ENCODE measurements around the gene TBC1D22A.

TBC1D22A gene

DNA sequence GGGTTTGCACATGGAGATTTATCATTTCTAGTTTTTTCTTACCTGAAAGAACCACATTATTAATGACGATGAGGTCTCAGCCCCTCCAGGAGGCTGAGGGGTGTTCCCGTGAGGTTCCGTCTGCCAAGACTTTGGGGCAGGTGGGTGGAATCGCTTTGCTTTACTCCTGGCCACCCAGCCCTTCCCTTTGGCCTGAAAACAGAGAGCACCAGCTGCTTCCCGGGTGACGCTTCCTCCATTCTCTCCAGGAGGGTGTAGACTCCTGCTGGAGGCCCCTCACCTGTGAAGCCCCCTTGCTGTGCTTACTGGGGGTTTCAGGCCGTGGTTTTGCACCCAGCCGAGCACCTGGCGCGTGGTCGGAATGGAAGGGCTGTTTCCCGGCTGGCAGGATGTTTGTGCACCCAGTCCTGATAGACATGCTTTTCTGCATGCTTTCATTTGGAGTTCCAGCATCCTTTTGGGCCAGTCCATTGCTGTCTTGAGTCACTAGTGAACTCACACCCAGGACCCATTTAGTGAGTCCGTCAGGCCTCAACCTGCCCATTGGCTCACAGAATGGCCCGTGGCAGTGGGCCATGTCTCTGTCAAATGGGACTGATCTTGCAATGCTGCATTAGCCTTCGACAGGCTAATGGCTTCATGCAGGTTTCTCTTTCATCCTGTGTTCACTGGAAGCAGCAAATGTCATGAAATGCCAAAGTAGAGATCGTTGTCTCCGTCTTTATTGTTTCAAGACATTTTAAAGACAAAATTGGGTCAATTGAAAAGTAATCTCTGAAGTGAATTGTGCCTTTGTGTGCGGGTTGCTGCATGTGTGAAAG is 360.8 kb downstream of the TBC1D22A start:
- DNase-seq (ENCODE audit: insufficient read length, low spot score) (no peak), FAIRE-seq (no peak)

DNA sequence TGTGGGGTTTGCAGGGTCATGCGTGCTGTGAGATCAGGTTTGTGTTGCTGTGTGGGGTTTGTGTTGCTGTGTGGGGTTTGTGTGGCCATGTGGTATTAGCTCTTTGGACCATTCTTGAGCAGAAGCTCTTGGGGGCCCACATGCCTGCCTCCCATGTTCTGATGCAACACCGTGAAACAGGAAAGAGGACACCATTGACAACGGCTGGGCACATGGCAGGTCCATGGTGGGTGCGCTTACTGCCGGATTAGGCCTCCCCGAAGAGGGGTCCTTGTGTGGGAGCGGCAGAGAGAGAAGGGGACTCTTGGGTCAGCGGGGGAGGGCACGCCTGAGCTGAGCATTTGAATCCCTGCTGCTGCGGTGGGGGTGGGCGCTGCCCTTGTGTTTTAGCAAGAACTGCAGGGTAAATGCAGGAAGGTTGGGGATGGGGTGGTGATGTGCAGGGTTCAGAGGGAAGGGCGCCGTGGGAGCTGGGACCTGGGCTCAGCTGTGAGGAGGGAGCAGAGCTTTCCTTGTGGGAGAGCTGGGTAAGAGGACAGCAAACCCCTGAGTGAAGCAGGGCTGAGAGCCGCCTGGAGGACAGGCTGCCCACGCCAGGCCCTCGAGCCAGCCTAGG is 361.5 kb downstream of the TBC1D22A start:
- DNase-seq (ENCODE audit: insufficient read length, low spot score), result no peak
- no peak for FAIRE-seq

DNA sequence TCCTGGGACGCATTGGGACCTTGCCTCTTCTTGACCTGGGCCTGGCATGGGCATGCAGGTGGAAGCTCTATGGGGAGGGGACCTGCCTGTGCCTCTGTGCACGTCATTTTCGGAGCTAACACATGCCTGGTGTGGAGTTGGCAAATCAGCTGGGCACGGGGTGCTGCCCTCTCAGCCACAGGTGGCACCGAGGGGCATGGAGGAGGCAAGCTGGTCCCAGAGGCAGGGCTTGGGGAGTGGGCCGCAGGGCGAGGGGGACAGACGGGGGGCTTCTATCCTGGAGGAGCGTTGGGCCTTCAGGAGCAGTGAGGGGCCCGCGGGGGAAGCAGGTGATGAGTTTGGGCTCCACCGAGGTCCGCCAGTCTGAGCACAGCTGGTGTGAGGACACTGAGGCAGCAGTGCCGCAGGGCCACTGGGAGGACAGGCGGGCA is 362.0 kb downstream of the TBC1D22A start:
- DNase-seq (ENCODE audit: insufficient read length, low spot score), result no peak
- FAIRE-seq, result no peak

DNA sequence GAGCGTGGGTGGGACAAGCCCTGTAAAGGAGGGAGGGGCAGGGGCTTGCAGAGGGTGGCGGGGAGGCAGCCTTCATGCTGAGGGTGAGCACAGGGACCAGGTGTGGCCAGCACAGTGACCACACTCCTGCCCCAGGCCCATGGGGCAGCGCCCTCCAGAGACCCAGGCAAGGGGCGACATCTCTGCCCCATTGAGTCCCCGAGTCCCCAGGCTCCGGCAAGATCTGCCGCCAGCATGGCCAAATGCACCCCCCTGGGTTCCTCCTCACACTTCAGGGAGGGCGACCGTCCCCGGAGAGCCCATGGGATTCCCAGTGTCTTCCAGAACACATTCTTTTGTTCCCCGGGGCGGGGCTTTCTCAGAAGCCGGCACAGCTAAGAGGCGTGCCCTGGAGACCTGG is 362.5 kb downstream of the TBC1D22A start:
- DNase-seq (ENCODE audit: insufficient read length, low spot score), result no peak
- no peak for FAIRE-seq

DNA sequence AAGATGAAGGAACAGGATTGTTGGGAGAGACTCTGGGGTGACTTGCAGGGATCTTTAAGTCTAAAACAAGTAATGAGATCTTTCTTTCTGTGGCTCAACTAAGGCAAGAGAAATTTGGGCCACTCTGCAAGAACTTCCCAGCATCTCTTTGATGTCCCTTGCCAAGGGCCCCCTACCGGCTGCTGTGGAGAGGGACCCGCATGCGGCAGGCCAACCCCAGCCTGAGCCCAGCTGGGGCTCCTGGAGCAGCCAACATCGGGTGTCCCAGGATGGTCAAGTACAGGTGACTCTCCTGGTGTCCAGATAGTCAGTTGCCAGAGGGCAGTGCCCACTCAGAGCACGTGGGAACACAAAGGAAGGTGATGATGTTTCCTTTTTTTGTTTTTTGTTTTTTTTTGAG is 363.2 kb downstream of the TBC1D22A start:
- FAIRE-seq (no peak), DNase-seq (ENCODE audit: insufficient read length, low spot score) (no peak)

DNA sequence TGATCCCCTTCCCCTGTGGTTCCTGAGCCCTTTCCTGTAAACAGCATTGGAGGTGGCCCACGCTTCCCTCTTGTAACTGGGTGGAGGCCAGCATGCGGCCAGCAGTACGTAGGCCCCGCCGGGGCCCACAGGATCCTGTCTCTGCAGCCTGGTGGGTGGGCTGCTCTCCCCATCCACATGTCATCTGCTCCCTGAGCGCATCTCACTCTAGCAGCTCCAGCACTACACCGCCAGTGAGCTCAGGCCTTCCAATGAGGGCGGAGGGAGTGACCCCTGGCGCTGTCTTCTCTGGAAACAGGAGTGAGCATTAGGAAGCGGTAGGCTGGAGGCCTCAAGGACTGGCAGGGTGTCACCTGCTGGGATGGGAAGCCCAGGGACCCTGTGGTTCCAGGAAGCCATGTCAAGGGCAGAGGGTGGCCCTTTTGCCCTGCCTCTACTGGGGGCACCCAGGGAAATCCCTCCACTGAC is 363.9 kb downstream of the TBC1D22A start:
- FAIRE-seq, result no peak
- no peak for DNase-seq (ENCODE audit: insufficient read length, low spot score)

DNA sequence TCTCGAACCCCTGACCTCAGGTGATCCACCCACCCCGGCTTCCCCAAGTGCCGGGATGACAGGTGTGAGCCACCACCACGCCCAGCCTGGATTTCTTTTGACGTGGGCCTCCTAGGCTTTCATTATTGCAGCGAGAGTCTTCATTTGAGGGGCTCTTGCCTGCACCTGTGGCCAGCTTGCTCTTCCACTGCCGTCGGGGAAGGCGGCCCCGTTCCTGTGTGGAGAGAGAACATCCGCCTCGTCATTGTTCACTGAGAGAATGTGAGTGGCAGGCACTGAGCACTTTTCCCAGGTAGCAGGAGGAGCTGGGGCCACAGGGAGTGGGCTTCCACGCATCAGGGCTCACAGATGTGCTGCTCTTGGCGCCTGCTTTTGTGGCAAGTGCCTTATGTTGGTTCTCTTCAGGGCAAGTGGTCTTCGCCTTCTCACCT is 365.0 kb downstream of the TBC1D22A start:
- no peak for FAIRE-seq
- no peak for DNase-seq (ENCODE audit: insufficient read length, low spot score)

DNA sequence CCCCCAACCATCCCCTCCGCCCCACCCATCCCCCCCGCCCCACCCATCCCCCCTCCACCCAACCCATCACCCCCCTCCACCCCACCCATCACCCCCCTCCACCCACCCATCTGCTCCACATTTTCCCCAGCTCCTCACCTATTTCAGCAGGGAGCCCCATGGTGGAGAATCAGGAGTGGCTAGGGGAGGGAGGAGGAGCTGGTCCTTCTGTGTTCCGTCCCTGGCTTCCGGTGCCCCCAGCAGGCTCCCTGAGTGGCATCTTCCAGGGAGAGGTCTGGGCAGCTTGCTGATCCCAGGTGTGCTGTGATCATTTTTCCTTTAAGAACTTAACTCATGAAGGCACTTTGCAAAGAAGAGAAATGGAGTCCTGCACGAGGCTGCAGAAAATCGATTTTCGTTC is 365.8 kb downstream of the TBC1D22A start:
- FAIRE-seq, result no peak
- DNase-seq (ENCODE audit: insufficient read length, low spot score), result no peak

DNA sequence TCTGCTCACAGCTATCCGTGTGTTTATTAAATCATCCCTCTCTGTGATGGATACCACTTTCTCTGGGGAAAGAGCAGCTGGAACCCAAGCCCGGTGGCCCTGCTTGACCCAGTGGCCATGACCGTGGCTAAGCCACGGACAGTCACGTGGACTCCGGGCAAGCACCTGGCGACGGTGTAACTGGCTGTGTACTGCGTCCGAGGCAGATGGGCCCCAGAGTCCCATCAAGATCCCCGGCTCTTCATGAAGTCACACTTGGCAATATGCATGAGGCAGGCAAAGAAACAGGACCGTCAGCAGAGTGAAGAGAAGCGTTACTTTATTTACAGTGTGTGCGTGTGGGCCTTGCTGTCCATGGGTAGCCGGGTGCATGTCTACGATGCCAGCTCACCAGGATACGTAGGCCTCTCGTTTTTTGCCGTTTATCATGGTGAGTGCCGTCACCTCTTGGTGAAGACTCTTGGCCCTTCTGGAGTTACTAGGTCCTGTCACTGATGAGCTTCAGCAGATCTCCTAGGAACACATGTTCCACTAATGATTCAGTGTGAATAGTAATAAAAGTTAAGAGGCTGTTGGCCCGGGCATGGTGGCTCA is 366.3 kb downstream of the TBC1D22A start:
- FAIRE-seq (no peak), DNase-seq (ENCODE audit: insufficient read length, low spot score) (no peak)

DNA sequence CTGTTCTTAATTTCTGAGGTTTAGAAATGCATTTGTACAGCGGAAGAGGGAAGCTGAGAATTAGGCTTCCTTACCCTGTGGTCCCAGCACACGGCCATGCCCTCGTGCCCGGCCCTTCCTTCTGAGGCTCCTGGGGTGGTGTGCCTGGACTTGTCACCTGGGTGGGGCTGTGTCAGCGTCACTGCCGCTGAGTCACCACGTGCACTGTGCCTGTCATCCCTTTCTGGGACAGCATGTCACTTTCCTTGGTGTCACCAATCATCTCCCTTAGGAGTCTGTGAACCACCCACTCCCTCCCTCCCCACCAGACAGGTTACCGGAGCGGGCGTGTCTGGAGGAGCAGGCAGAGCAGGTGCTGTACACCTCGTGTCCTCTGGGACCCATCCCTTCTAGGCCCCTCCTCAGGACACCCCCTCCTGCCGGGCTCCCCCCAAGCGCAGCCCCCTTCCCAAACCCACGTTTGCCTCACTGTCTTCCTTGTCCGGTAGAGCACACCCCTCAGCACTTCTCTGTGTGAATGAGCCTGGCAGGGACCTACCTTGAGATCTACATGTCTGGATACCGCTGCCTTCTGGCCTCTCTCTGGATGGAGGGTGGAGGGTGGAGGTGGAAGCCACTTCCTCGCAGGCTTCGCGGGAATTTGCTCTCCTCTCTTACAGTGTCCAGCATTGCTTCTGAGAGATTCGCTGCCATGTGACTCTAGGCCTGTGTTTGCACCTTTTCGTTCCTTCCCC is 367.6 kb downstream of the TBC1D22A start:
- FAIRE-seq (no peak), DNase-seq (ENCODE audit: insufficient read length, low spot score) (no peak)

DNA sequence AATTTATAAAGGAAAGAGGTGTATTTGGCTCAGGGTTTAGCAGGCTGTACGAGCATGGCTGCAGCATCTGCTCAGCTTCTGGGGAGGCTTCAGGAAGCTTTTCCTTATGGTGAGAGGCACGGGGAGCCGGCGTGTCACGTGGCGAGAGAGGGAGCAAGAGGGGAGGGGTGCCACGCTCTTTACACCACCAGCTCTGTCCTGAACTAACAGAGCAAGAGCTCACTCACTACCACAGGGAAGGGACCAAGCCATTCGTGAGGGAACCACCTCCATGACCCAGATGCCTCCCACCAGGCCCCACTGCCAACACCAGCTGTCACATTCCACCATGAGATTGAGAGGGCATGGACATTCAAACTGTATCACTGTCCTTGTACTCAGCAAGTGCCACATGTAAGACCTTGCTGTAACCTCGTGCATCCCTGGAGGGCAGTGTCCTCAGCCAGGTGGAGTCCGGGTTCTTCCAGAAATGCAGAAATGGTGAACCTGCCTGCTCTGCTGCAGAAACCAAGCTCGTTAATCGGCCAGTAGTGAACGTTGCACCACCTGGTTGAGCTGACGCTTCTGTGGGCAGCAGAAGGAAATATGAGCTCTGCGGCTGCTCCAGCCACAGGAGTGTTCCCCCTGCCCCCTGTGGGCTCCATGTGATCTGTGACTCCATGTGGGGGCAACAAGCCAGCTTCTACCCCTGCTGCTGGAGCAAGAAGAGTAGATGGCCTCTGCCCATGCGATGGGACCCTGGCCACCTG is 368.6 kb downstream of the TBC1D22A start:
- FAIRE-seq, result no peak
- DNase-seq (ENCODE audit: insufficient read length, low spot score), result no peak

DNA sequence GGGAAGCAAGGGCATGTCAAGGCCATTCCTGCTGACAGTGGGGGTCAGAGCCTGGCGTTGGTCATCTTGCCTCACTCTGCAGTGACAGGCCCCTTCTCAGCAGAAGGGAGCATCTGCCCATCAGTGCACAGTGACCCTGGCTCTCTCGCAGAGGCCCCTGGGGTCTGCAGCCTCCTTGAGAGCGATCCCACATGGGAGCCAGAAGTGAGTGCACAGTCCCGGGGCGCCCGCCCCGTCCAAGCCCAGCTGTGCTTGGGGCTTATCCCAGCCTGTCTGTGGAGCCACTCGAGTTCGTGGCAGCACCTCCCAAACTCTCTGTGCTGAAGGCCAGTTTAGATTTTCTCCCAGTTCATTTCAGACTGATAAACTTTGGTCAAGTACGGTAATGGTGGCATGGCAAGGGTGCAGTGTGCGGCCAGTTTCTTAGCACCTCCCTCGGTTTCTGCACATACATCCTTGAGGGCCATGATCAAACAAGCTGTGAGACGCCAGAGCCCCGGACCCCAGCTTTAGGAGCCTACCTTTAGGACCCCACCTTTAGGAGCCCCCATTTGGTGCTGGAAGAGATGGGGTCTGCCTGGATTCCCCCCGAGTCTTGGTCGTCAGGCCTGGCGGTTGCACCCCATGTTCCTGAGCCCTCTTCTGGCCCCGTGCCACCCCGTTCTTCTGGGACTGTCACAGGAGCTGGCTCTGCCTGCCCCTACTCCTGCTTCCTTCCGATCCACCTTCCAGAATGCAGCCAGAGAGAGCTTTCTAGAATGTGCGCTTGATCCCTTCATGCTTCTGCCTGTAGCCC is 369.4 kb downstream of the TBC1D22A start:
- DNase-seq (ENCODE audit: insufficient read length, low spot score) (no peak), FAIRE-seq (no peak)

DNA sequence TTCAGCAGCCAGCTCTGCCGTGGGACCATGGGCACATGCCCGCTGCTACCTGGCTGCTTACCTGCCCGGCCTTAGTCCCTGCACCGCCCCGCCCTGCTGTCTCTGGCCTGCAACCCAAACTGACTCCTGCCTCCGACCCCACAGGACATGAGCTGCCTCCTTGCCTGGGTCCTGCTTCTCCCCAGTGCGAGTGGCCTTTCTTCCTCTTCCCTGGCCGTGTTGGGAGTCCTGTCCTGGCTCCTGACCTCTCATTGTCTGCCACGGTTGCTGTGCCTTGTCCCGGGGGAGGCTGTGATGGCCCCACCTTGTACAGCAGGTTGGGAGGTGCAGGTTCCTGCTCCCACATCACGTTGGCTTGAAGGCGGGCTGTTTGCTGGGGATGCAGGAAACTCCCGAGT is 370.0 kb downstream of the TBC1D22A start:
- FAIRE-seq, result no peak
- DNase-seq (ENCODE audit: insufficient read length, low spot score), result no peak

DNA sequence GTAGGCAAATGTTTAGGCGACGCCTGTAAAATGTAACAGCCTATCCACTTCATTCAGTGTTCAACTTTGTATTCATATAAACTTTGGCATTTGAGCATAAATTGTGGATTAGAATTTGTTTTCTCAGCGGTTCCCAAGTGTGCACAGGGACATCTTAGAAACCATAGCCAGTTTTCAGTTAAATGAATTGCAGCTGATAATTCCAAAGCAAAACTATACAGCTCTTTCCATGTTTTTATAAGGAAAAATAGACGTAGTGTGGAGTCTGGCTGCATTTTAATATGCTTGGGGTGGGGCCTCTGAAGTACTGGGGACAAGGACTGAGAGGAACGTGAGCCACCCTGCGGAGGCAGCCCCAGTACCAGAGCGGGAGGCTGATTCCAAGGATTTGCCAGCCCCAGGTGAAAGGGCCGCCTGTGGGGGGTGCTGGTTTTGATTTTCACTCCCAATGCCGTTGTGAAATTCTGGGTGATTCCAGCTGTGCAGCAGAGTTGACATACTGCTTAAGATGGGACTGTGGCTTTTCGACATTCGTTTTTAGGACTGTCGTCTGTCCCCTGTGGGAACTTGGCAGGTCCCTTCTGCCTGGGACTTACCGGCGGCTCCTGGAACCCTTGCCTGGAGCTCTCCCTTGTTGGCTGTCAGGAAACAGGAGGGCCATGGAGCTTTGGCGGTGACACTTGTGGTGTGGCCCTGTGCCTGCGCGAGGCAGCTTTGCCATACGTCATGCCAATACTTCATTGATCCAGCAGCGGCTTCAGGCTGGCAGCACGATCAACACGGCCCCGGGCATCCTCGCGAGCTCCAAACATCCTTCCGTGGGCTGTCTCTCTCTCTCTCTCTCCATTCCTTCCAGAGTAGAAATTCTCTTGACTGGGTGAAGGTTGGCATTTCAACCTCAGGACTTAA is 370.9 kb downstream of the TBC1D22A start:
- DNase-seq (ENCODE audit: insufficient read length, low spot score) (no peak), FAIRE-seq (no peak)

DNA sequence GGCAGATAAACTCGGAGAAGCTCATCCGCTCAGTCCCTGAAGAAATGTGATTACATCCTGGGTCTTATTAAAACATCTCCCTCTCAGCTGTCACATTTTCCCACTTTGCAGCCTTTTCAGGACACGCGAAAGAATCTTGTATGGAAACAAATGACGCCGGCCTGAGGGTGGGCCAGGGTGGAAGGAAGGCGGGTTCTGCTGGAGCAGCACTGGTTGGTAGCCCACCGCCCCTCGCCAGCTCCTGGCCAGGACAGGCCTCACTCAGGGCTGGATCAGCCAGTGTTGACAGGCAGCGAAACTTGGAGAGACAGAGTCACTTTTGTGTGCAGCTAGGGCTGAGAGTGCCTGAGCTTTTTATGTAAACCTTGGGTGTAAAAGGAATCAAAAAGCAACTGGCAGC is 371.8 kb downstream of the TBC1D22A start:
- no peak for DNase-seq (ENCODE audit: insufficient read length, low spot score)
- FAIRE-seq, result no peak

DNA sequence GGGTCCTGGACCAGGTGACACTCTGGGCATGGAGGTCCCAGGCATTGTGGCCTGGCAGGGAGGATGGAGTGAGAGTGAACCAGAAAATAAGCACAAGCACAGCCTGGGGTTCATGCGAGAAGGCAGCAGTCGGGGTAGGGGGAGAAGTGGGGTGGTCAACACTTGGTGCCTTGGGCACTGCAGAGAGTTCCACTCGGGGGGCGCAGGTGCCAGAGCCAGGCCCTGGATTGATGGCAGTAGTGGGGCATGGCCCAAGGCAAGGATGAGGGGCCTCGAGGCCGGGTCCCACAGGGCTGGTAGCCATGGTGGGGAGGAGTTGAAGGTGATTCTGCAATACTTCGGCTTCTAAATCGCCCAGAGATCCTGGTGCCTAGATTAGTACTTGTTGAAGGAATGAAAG is 372.9 kb downstream of the TBC1D22A start:
- no peak for FAIRE-seq
- DNase-seq (ENCODE audit: insufficient read length, low spot score), result no peak

DNA sequence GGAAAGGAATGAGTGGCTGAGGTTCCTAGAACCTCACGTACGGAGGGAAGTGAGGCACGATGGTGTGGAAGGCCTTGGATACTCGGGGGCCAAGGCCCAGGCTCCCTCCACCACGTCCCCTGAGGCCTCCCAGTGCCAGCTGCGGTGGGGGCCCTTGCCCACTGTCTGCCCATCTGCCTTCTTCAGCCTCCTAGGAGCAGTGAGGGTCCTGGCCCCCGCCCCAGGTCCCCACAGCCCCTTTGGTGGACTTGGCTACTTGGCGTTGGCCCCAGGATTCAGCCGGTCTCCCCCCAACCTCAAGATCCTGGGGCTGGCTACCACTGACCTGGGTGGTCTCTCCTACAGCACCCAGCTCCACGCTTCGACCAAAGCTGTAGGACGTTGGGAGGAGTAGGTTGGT is 373.6 kb downstream of the TBC1D22A start:
- DNase-seq (ENCODE audit: insufficient read length, low spot score), result no peak
- no peak for FAIRE-seq

DNA sequence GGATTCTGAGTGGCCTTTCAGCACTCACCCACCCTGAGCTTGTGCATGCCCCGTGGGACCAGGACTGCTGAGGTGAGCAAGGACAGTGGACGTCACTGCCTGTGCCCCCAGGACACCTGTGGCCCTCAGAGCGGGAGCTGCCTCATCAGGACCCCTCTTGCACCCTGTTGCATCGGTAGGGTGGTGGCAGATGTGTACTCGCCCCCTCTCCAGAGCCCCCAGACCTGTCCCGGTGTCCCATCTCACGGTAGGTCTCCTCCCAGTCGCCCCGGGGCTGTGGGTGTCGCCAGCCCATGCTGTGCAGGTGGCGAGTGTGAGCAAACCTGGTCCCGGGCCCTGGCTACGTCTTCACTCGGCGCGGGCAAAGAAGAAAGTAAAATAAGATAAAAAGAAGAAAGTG is 374.2 kb downstream of the TBC1D22A start:
- FAIRE-seq, result no peak
- DNase-seq (ENCODE audit: insufficient read length, low spot score), result no peak
